ENCODE results near the gene FN1.

FN1 gene

DNA sequence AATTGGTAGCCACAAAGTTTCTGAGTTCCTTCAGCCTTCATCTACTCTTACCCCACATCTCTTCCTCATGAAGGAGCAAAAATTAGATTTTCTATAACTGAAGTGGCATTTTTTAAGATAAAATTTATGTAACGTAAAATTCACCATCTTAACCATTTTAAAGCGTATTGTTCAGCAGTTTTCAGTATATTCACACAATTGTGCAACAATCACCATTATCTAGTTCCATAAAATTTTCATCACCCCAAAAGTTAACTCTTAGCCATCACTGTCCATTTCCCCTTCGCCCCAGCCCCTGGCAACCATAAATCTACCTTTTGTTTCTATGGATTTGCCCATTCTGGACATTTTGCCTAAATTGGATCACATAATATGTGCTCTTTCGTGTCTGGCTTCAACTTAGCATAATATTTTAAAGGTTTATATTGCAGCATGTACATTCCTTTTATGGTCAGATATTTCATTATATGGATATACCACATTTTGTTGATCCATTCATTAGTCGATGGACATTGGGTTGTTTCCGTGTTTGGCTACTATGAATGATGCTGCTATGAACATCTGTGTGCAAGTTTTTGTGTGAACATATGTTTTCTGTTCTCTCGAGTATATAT lies 79.4 kb downstream of the FN1 start:
- H3K27me3 ChIP-seq (ENCODE audit: control insufficient read depth in 5 of 5, insufficient read depth in 4 of 5, low read length in 5 of 5), result no peaks in the 10 kb centered on the region
- no peaks in the 10 kb centered on the region for H3K9me3 ChIP-seq (ENCODE audit: control insufficient read depth in 5 of 5, low read length in 5 of 5)
- H3K4me3 ChIP-seq (ENCODE audit: low read depth in 1 of 5, low read length in 5 of 5), result no peak overlapping the region
- no peaks in the 10 kb centered on the region for H3K4me1 ChIP-seq (ENCODE audit: control insufficient read depth in 5 of 5, insufficient read depth in 5 of 5, low read length in 5 of 5)
- H3K27ac ChIP-seq (ENCODE audit: low read depth, low read length), result no peak overlapping the region
- peaks cover 0 to 11% (median 0%) of the 10 kb centered on the region in 5 donors for H3K36me3 ChIP-seq (ENCODE audit: control insufficient read depth in 5 of 5, insufficient read depth in 5 of 5, low read length in 5 of 5)
- H3K9ac ChIP-seq (ENCODE audit: low read length in 5 of 5), result no peak overlapping the region

DNA sequence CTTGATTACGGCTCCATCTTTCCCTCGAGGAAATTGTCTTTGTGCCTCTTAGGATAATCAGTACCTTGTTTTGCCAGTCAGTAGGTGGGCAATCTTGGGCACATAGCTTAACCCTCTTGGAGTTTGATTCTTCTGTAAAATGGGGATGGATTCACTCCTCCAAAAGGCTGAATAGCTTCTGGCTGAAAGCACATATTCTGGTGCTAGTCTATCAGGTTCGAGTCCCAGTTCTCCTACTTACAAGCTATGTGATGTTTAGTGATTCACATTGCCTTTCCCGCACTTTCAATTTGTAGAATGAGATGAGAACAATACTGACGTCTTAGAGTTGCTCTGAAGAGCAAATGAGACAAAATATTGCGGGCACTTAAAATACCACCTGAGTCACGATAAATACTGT lies 80.1 kb downstream of the FN1 start:
- H3K27me3 ChIP-seq (ENCODE audit: control insufficient read depth in 5 of 5, insufficient read depth in 4 of 5, low read length in 5 of 5), result no peaks in the 10 kb centered on the region
- no peak overlapping the region for H3K9ac ChIP-seq (ENCODE audit: low read length in 5 of 5)
- no peaks in the 10 kb centered on the region for H3K4me1 ChIP-seq (ENCODE audit: control insufficient read depth in 5 of 5, insufficient read depth in 5 of 5, low read length in 5 of 5)
- no peak overlapping the region for H3K27ac ChIP-seq (ENCODE audit: low read depth, low read length)
- H3K9me3 ChIP-seq (ENCODE audit: control insufficient read depth in 5 of 5, low read length in 5 of 5), result no peaks in the 10 kb centered on the region
- no peak overlapping the region for H3K4me3 ChIP-seq (ENCODE audit: low read depth in 1 of 5, low read length in 5 of 5)
- peaks cover 0 to 11% (median 0%) of the 10 kb centered on the region in 5 donors for H3K36me3 ChIP-seq (ENCODE audit: control insufficient read depth in 5 of 5, insufficient read depth in 5 of 5, low read length in 5 of 5)

DNA sequence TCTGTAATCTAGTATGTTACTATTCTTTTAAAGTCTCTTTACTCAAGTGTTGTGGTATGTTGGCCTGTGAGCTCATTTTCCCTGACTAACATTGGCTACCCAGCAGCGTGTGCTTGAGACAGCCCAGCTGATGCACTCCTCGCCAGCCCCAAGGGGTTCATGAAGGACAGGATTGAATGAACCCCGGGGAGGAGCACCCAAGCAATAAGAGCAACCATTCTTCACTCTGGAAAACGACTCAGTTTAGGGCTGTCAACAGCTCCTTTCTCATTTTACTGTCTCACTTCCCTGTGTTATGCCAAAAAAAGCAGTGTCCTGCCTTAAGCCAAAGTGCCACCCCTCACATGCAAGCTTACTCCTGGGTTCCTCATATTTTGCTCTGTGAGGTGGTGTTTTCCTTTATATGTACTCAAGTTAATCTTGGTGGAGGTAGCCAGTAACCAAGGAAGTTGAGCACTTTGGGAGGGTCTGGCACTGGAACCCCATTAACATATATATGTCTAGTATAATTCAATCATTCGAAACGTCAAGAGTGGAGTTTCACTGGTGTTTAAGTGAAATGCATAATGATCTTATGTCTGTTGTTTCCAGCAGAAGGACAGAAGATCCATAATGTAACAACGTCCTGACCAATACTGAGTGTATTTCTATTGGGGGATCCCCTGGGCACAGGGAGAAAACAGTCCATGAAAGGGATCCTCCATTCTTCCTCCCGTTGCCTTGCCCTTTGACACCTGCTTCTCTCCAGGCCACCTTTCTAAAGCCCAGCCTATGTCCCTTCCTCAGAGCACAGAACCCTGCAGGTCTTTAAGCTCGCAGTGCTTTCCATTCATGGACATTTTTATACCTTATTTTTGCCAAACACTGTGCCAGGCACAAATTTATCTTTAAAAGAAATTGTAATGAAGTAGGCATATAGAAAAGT lies 80.8 kb downstream of the FN1 start:
- Histone ChIP-seq H3K4me1 (ENCODE audit: control insufficient read depth in 5 of 5, insufficient read depth in 5 of 5, low read length in 5 of 5) (no peaks in the 10 kb centered on the region), H3K27ac (ENCODE audit: low read depth, low read length) (no peak overlapping the region), H3K36me3 (ENCODE audit: control insufficient read depth in 5 of 5, insufficient read depth in 5 of 5, low read length in 5 of 5) (peaks cover 0 to 18% (median 0%) of the 10 kb centered on the region in 5 donors), H3K9ac (ENCODE audit: low read length in 5 of 5) (no peak overlapping the region), H3K27me3 (ENCODE audit: control insufficient read depth in 5 of 5, insufficient read depth in 4 of 5, low read length in 5 of 5) (no peaks in the 10 kb centered on the region), H3K9me3 (ENCODE audit: control insufficient read depth in 5 of 5, low read length in 5 of 5) (no peaks in the 10 kb centered on the region), H3K4me3 (ENCODE audit: low read depth in 1 of 5, low read length in 5 of 5) (no peak overlapping the region)

DNA sequence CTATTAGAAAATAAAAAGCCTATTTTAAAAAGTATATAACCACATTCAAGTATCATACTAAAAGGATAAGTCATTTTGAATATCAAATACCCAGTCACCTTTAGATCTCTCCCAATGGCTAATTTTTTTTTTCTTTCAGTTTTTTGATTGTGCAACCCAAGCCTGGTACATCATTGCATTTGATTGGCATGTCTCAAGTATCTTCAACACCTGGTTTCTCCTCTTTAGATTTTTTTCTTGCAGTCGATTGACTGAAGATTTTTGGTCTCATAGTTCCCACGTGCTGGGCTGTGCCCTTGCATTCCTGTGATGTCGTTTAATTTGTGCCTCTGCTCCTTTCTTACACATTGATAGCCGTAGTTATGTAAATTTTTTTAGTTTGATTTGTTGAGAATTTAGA lies 83.3 kb downstream of the FN1 start:
- Histone ChIP-seq H3K27me3 (ENCODE audit: control insufficient read depth in 5 of 5, insufficient read depth in 4 of 5, low read length in 5 of 5) (no peaks in the 10 kb centered on the region), H3K4me3 (ENCODE audit: low read depth in 1 of 5, low read length in 5 of 5) (no peak overlapping the region), H3K9ac (ENCODE audit: low read length in 5 of 5) (no peak overlapping the region), H3K9me3 (ENCODE audit: control insufficient read depth in 5 of 5, low read length in 5 of 5) (no peaks in the 10 kb centered on the region), H3K36me3 (ENCODE audit: control insufficient read depth in 5 of 5, insufficient read depth in 5 of 5, low read length in 5 of 5) (peaks cover 8 to 29% (median 18%) of the 10 kb centered on the region in 5 donors), H3K27ac (ENCODE audit: low read depth, low read length) (no peak overlapping the region), H3K4me1 (ENCODE audit: control insufficient read depth in 5 of 5, insufficient read depth in 5 of 5, low read length in 5 of 5) (no peaks in the 10 kb centered on the region)

DNA sequence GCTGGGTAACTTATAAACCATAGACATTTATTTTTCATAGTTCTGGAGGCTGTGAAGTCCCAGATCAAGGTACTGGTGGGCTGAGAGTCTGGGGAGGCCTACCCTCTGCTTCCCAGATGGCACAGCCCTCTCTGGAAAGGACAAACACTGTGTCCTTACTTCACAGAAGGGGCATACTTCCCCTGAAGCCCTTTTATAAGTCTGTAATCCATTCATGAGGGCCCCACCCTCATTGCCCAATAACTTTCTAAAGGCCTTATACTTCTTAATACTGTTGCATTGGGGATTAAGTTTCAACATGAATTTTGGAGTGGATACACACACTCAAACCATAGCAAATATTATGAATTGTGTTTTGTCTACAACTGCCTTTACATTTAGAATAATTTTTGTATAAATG lies 88.0 kb downstream of the FN1 start:
- Histone ChIP-seq H3K4me3 (ENCODE audit: low read depth in 1 of 5, low read length in 5 of 5) (no peak overlapping the region), H3K9ac (ENCODE audit: low read length in 5 of 5) (no peak overlapping the region), H3K4me1 (ENCODE audit: control insufficient read depth in 5 of 5, insufficient read depth in 5 of 5, low read length in 5 of 5) (no peaks in the 10 kb centered on the region), H3K27ac (ENCODE audit: low read depth, low read length) (no peak overlapping the region), H3K9me3 (ENCODE audit: control insufficient read depth in 5 of 5, low read length in 5 of 5) (no peaks in the 10 kb centered on the region), H3K36me3 (ENCODE audit: control insufficient read depth in 5 of 5, insufficient read depth in 5 of 5, low read length in 5 of 5) (peaks cover 26 to 74% (median 51%) of the 10 kb centered on the region in 5 donors), H3K27me3 (ENCODE audit: control insufficient read depth in 5 of 5, insufficient read depth in 4 of 5, low read length in 5 of 5) (no peaks in the 10 kb centered on the region)

DNA sequence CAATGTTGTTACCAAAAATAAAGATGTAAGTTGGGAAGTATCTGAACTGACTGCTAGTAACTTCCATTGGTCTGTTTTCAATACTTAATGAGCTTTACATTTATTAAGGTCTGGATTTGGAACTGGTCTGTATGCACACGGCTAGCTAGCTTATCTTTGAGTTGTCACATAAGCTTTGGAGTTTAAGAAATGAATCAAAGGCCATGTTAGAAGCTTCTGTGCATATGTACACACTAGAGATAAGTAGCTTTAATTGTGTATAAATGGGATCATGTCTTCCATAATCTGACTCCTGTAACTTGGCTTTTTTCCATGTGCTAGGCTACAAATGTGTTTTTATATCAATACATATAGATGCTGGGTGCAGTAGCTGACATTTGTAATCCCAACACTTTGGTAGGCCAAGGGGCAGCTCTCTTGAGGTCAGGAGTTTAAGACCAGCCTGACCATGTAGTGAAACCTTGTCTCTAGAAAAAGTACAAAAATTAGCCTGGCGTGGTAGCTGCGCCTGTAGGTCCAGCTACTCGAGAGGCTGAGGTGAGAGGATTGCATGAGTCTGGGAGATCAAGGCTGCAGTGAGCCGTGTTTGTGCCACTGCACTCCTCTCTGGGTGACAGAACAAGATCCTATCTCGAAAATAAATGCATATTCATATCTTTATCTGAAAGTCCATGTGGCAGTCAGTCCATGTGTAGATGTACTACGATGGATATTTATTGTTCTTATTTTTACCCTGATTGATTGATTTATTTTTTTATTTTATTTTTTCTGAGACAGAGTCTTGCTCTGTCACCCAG lies 96.8 kb downstream of the FN1 start:
- no peaks in the 10 kb centered on the region for H3K9me3 ChIP-seq (ENCODE audit: control insufficient read depth in 5 of 5, low read length in 5 of 5)
- H3K27me3 ChIP-seq (ENCODE audit: control insufficient read depth in 5 of 5, insufficient read depth in 4 of 5, low read length in 5 of 5), result no peaks in the 10 kb centered on the region
- no peak overlapping the region for H3K4me3 ChIP-seq (ENCODE audit: low read depth in 1 of 5, low read length in 5 of 5)
- H3K9ac ChIP-seq (ENCODE audit: low read length in 5 of 5), result no peak overlapping the region
- H3K4me1 ChIP-seq (ENCODE audit: control insufficient read depth in 5 of 5, insufficient read depth in 5 of 5, low read length in 5 of 5), result no peaks in the 10 kb centered on the region
- H3K27ac ChIP-seq (ENCODE audit: low read depth, low read length), result no peak overlapping the region
- peaks cover 38 to 78% (median 55%) of the 10 kb centered on the region in 5 donors for H3K36me3 ChIP-seq (ENCODE audit: control insufficient read depth in 5 of 5, insufficient read depth in 5 of 5, low read length in 5 of 5)

DNA sequence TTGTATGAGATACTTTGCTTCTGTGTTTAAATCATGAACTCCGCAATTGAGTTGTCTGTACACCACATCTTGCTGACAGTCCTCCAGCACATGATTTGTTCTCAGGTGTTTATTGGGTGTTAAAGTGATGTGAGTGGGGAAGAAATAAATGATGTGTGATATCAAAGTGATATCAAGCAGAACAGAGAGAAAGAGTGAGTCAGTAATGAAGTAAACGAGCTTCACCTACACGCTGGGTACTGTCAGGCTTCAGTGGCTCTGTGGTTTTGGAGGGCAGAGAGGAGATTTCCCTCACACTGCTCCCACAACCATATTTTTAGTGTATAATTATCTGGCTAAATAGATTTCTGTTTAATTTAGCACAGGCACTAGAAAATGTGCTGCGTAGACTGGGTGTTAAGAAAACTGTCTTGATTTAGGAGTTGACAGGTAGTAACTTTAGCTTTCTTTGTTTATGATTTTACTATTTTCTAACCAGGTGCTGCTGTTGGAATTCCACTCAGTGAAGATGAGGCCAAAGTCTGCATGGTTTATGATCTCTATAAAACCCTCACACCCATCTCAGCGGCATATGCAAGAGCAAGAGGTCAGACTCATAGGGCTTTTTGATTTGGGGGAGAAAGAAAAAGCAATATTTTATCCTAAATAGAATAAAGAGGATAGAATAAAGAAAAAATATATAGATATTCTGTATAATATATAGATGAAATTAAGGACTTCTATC lies 102.8 kb downstream of the FN1 start:
- Histone ChIP-seq H3K9ac (ENCODE audit: low read length in 5 of 5) (no peak overlapping the region), H3K4me3 (ENCODE audit: low read depth in 1 of 5, low read length in 5 of 5) (no peak overlapping the region), H3K27me3 (ENCODE audit: control insufficient read depth in 5 of 5, insufficient read depth in 4 of 5, low read length in 5 of 5) (no peaks in the 10 kb centered on the region), H3K36me3 (ENCODE audit: control insufficient read depth in 5 of 5, insufficient read depth in 5 of 5, low read length in 5 of 5) (peaks cover 16 to 51% (median 33%) of the 10 kb centered on the region in 5 donors), H3K27ac (ENCODE audit: low read depth, low read length) (no peak overlapping the region), H3K9me3 (ENCODE audit: control insufficient read depth in 5 of 5, low read length in 5 of 5) (no peaks in the 10 kb centered on the region), H3K4me1 (ENCODE audit: control insufficient read depth in 5 of 5, insufficient read depth in 5 of 5, low read length in 5 of 5) (peaks cover 0 to 14% (median 10%) of the 10 kb centered on the region in 5 donors)

DNA sequence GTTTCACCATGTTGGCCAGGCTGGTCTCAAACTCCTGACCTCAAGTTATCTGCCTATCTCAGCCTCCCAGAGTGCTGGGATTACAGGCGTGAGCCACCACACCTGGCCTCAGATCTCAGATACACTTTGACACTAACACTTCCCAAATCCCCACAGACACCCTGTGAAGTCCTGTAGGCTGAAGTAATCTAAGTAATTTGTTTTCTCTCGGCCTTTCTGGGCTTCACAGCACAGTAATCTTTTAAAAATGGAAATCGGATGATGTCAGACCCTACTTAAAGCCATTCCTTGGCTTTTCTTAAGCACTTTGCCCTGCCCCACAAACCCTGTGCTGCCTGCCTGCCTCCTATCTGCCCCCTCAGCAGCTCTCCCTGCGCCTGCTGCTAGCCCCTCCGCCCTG lies 107.8 kb downstream of the FN1 start:
- Histone ChIP-seq H3K27ac (ENCODE audit: low read depth, low read length) (no peak overlapping the region), H3K9me3 (ENCODE audit: control insufficient read depth in 5 of 5, low read length in 5 of 5) (no peaks in the 10 kb centered on the region), H3K4me1 (ENCODE audit: control insufficient read depth in 5 of 5, insufficient read depth in 5 of 5, low read length in 5 of 5) (peaks cover 0 to 14% (median 13%) of the 10 kb centered on the region in 5 donors), H3K9ac (ENCODE audit: low read length in 5 of 5) (no peak overlapping the region), H3K4me3 (ENCODE audit: low read depth in 1 of 5, low read length in 5 of 5) (no peak overlapping the region), H3K36me3 (ENCODE audit: control insufficient read depth in 5 of 5, insufficient read depth in 5 of 5, low read length in 5 of 5) (peaks cover 20 to 42% (median 27%) of the 10 kb centered on the region in 5 donors), H3K27me3 (ENCODE audit: control insufficient read depth in 5 of 5, insufficient read depth in 4 of 5, low read length in 5 of 5) (no peaks in the 10 kb centered on the region)

DNA sequence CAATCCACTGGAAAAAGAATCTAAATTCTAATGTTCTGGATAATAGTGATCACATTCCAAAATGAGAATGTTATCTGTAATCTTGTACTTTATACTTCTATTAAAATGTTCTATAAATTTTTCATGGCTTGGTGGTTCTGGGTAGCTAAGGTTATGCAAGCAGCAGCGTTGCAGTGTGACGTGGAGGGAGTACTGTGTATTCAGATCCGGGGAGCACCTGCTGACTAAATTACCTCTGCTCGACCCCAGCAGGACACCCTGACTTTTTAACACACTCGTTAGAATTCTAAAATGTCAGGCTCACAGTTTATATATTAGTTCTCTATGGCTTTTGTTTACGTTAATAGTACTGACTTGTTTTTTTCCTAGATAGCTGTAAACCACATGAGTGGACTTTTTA lies 111.1 kb downstream of the FN1 start:
- H3K27me3 ChIP-seq (ENCODE audit: control insufficient read depth in 5 of 5, insufficient read depth in 4 of 5, low read length in 5 of 5), result no peaks in the 10 kb centered on the region
- H3K27ac ChIP-seq (ENCODE audit: low read depth, low read length), result no peak overlapping the region
- no peaks in the 10 kb centered on the region for H3K9me3 ChIP-seq (ENCODE audit: control insufficient read depth in 5 of 5, low read length in 5 of 5)
- H3K9ac ChIP-seq (ENCODE audit: low read length in 5 of 5), result no peak overlapping the region
- no peak overlapping the region for H3K4me3 ChIP-seq (ENCODE audit: low read depth in 1 of 5, low read length in 5 of 5)
- peaks cover 0 to 14% (median 13%) of the 10 kb centered on the region in 5 donors for H3K4me1 ChIP-seq (ENCODE audit: control insufficient read depth in 5 of 5, insufficient read depth in 5 of 5, low read length in 5 of 5)
- H3K36me3 ChIP-seq (ENCODE audit: control insufficient read depth in 5 of 5, insufficient read depth in 5 of 5, low read length in 5 of 5), result peaks cover 15 to 44% (median 36%) of the 10 kb centered on the region in 5 donors
